ENCODE data around the gene SLC39A11.

DNA sequence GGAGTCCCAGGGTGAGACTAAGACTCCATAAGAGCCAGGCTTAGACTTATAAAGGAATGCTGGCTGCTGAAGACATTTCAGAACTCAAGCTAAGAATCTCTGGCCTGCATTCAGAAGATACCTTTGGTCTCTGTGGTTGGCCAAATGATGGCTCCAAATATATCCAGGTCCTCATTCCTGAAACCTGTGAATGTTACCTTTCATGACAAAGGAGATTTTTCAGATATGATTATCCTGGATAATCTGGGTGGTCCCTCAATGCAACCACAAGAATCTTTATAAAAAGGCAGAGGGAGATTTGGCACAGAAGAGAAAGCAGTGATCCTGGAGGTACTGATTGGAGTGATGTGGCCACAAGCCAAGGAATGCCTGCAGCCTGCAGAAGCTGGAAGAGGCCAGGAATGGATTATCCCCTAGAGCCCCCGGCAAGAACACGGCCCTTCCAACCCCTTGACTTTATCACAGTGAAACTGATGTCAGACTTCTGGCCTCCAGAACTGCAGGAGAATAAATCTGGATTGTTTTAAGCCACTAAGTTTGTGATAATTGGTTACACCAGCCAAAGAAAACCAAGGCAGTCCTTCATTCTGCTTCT, 253.3 kb downstream of the SLC39A11 start:
- TF ChIP-seq NR2C2 (CRISPR knock-in tag; IDR thresholded peaks at IDR 0.05) (no peak), ETV6 (CRISPR knock-in tag; IDR thresholded peaks at IDR 0.05) (no peak)
